ENCODE measurements around the gene MFN2.

- TF ChIP-seq ZNF274 (IDR thresholded peaks at IDR 0.05; ENCODE audit: low read depth, low read length): no peak
- no peak for TF ChIP-seq YY1 (IDR thresholded peaks at IDR 0.05; ENCODE audit: insufficient read depth, insufficient read length)
- TF ChIP-seq SUZ12 (IDR thresholded peaks at IDR 0.05; ENCODE audit: extremely low read depth, insufficient read depth, insufficient read length): no peak
Observed at GRCh38 chr1:12032161-12032621, 51.9 kb downstream of the MFN2 start.

Data from NT2/D1 (cell line).